ENCODE measurements around the gene INPP5D. TPM values are rescaled to one million over a fixed set of nuclear protein-coding genes. Genes with fewer than 3 reads are reported as not detected.

Gene INPP5D
- total and polyA plus RNA-seq, 2 of the 8 experiments (the other 6 are each of a cell fraction or from before 2014, with no cell fraction given): 4.5 to 7.1 TPM

DNA sequence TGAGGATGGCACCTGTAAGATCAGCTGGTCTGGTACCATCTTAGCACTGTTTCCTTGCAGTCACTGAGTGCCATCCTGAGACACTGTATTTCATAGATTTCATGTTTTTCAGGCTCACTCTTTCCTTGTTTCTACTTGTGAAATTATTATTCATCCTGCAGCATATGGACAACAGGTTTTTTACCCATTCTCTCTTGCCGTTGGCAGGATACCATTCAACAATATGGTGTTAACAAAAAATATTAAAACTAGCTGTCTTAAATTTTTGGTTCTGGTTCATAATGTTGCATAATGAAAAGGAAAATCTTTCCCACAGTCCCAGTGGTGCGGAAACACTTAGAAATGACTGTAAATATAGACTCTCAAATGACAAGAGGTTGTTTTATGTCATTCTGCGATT lies 168.2 kb downstream of the INPP5D start (continued):
- TF ChIP-seq CHD7 (IDR thresholded peaks at IDR 0.05; ENCODE audit: insufficient replicate concordance, low read length): no peak
- no peak for TF ChIP-seq TEAD4 (IDR thresholded peaks at IDR 0.05; ENCODE audit: low read depth, low read length)
- TF ChIP-seq FOSL1 (IDR thresholded peaks at IDR 0.05; ENCODE audit: insufficient read depth, low read depth, low read length): no peak
- TF ChIP-seq CREB1 (IDR thresholded peaks at IDR 0.05): no peak
- no peak for TF ChIP-seq NRF1 (IDR thresholded peaks at IDR 0.05; ENCODE audit: low read depth, low read length)
- TF ChIP-seq SAP30 (IDR thresholded peaks at IDR 0.05; ENCODE audit: insufficient read depth, insufficient replicate concordance, low read length): no peak
- TF ChIP-seq, protein P1, sequence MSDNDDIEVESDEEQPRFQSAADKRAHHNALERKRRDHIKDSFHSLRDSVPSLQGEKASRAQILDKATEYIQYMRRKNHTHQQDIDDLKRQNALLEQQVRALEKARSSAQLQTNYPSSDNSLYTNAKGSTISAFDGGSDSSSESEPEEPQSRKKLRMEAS (IDR thresholded peaks at IDR 0.05): no peak
- no peak for TF ChIP-seq KDM4A (IDR thresholded peaks at IDR 0.05; ENCODE audit: low read depth, low read length, severe bottlenecking)
- no peak for TF ChIP-seq RBBP5 (IDR thresholded peaks at IDR 0.05; ENCODE audit: borderline replicate concordance, low read depth, low read length)
- no peak for TF ChIP-seq TCF12 (IDR thresholded peaks at IDR 0.05; ENCODE audit: low read depth, low read length)
- no peak for TF ChIP-seq YY1 (IDR thresholded peaks at IDR 0.05; ENCODE audit: low read depth, low read length)
- no peak for TF ChIP-seq RXRA (IDR thresholded peaks at IDR 0.05; ENCODE audit: insufficient read depth, low read depth, low read length)
- no peak for TF ChIP-seq SIX5 (IDR thresholded peaks at IDR 0.05; ENCODE audit: low read depth, low read length)

All from H1 (cell line).